GM21619 (cell line): Measurements from ENCODE around the gene FBXO8.
"Not testable (repeated sequence)": the region's sequence is repeated elsewhere in the genome, so short reads cannot be mapped to it uniquely, and the experiment has no call there.

Experiments
- ATAC-seq: cut with Tn5 transposase; IDR thresholded peaks from one replicate; pipeline ENCODE4 v1.9.1; 2021; ENCODE audit not compliant: unreplicated experiment

FBXO8 gene, protein sequence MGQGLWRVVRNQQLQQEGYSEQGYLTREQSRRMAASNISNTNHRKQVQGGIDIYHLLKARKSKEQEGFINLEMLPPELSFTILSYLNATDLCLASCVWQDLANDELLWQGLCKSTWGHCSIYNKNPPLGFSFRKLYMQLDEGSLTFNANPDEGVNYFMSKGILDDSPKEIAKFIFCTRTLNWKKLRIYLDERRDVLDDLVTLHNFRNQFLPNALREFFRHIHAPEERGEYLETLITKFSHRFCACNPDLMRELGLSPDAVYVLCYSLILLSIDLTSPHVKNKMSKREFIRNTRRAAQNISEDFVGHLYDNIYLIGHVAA

DNA sequence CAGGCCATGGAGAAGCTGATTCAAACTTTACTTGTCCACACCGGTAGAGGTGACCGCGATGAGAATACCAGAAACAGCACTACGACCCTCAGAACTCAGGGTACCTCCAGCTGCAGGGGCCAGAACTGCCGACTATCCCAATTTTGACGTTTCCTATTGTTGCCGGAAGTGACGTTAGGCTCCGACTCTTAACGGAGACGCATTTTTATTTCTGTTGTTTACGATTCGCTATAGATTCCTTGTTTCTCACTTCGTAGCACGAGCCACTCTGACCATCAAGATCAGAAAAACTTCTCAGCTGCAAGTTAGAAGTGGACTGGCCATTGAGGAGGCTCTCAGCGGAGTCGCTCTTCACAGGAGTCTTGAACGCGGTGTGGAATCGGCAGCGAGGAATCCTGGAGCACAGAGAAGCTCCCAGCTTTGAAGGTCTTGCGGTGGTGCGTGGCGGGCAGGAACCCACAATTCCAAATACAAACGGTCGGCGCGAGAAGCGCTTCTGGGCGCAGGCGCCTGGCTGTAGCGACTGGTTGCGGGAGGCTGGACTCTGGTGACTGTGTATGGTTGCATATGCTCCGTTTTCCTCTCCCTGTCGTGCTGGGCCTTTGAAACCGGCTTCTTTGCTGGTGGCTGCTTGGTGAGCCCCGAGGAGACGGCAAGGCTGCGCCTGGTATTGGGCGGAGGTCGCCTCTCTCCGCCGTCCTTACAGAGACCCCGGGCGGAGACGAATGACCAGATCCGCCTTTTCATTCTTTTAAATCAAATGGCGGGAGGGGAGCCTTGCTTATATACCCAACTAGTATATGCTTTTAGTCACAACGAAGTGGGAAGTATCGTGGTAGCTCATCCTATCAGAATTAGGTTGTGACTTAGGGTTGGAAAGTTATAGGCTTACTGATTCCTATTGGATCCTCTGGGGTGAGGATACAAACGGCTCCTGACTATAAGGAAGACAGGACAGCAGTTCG lies at the start of gene FBXO8, which contains the start of gene CEP44:
Gene FBXO8 (minus strand): TSS at position 161 of the 965 bp plus-strand sequence. CDS start 20,575 bp downstream, outside the sequence.
Gene CEP44 (plus strand): TSS at position 405 of the 965 bp plus-strand sequence. CDS start 15,211 bp downstream, outside the sequence.
- peak; percentile 60 for ATAC-seq

DNA sequence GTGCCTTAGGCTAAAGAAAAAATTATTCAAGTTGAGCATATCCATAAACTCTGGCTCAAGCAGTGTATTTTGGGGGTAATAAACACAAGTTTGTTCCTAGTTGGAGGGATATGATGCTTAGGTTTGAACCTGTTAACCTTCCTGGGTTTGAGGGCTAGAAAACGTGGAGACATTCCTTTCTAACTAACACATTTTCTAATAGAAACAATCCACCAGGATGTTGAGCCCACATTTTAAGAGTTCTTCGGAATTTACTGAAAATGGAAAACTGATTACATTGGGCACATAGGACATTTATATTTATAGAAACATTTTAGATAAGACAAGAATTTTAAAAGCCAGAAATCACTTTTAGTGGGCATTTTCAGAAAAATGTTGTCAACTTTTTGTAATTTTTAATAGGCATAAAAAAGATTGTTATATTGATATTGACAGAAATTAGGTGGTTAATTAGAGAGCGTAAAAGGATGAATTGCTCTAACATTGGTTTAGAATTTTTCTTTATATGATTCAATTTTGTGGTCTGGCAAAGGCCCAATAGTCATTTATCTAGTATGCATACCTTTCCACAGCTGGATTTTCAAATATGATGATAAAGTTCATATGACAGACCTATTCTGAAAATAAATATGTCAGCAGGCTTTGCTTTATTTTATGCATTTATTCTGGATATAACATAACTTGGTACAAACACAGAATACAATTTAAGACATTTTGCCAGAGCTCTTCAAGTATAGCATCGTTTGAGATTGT lies 49.5 kb upstream of the FBXO8 start:
- no peak for ATAC-seq

DNA sequence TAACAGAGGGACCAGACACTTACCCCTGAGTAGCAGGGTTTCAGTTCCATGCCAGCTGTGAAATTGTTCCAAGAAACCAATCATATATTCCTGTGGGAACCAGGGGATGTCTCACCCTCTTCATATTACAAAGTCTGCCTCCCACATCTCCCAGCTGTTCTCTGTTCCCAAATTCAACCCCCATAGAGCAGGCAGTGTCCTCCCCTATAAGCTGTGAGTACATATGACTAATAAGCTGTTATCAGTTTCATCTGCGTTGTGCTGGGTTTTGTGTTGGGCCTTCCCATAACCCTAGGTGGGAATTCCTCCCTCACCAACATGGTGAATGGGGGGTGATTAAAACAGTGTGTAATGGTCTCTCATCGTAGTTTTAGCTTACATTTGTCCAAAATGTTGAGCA lies 41.3 kb upstream of the FBXO8 start:
- no peak for ATAC-seq

DNA sequence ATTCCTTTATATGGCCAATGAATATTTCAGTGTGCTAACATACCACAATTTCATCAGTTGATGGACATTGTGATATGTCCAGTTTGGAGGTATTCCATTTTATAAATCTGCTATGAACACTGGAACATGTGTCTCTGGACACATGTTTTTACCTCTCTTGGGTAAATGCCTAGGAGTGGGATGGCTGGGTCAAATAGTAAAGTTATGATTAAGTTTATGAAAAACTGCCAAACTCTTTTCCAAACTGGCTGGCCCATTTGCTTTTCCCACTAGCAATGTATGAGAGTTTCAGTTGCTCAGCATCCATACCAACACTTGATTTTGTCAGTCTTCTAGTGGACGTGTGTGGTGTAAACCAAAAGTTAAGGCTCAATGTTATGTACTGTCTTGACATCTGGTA lies 40.8 kb upstream of the FBXO8 start:
- no peak for ATAC-seq

DNA sequence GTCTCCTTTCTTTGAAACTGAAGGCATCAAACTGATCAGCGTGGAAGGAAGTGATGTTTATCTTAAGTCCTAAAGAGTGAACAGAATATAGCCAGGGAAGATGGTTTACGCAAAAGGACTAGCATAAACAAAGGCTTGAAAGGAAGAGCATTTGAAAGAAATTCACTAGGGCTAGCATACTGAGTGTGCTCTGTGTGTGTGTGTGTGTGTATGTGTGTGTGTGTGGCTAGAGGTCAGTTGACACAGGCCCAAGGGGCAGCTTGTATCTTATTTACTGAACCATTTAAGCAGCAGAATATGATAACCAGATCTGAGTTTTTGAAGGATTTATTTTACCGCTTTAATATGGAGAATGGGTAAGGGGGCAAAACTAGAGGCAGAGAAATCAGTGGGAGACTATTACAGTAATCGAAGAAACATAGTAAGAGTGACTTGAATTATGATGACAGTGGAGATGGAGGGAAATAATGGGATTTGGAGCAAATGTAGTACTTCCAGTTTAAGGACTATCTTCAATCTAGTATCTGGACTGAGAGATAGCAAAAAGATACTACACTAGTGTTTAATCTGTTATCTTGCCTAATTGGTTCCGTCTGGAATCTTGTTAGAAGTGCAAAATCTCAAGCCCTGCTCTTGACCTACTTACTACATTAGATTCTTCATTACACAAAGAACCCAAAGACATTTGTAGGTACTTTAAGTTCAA lies 37.2 kb upstream of the FBXO8 start:
- no peak for ATAC-seq

DNA sequence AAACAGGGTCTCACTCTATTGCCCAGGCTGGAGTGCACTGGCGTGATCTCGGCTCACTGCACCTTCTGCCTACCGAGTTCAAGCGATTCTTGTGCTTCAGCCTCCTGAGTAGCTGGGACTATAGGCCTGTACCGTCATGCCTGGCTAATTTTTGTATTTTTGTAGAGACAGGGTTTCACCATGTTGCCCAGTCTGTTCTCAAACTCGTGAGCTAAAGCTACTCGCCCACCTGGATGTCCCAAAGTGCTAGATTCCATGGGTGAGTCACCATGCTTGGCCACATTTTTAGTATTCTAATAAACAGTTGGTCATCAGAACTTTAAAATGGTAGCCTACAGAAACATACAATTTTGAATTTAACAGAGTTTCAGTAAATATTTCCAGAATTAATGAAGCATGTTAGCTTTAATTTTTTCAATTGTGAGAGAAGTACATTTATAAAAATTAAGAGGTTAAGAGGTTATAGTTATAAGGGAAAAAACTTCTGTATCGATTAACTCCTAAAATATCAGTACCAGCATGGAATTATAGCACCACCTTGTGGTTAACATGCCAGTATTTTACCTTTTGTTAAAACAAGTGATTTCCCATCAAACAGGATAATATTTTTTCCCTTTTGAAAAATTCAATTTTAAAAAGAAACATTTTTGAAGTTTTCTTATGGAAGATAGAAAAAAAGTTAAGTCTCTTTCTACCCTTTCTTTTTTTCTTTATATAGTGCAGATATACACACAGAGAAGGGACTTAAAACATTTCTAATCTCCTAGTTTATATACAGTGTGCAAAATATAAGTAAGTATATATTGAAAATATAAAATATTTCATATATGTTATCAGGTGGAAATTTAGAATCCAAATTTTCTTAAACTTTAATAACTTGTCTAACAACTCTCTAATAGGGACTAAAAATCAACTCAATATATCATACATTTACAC lies 35.6 kb upstream of the FBXO8 start:
- peak; percentile 41 for ATAC-seq

DNA sequence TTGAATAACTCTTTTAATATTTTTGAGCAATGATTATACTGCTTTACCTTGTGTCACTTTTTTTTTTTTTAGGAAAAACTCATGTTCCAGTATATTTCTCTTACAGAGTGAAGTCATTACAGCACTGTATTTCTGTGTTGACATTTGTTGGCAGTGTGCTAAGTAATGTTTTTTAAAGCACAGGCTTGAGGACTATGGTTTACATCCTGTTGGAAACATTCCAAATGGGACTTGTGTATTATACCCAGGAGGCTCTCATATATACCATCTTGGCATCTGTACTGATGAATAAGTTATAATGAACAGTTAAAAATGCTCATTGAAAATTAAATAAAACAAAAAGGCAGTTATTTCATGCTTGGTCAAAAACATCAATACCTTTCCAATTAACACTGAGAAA lies 34.1 kb upstream of the FBXO8 start:
- ATAC-seq = no peak

DNA sequence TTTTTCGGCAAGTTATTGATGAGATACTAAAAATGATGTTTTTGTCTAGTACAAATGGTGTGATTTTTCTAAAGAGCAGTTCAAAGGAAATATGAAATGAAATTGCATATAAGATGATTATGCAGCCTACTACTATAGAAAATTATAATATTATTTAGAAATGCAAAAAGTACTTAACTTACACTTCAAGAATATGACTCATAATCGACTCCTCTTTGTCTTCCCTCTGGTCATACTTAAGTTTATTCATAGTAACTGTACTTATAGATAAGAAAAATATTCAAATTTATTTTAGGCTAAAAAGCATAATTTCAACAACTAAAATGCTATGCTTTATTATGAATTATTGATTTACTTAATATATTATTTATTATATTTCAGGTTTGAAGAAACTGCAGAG lies 33.5 kb upstream of the FBXO8 start:
- ATAC-seq = no peak

DNA sequence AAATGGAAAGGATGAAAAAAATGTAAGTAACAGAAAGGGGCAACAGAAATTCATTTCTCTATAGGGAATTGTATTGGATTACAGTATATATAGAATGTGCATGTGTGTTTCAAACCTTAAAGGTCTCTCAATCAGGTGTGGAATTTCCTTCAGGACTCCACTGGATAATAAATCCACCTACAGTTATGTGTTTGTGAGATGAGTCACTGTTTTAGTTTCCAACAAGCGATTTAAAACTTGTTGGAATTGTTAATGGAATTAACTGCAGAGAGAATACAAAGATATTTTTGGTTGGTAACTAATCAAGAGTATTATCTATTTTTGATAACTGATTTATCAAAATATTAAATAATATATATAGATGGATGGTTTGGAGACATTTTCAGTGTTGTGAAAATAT lies 33.1 kb upstream of the FBXO8 start:
- ATAC-seq = no peak

DNA sequence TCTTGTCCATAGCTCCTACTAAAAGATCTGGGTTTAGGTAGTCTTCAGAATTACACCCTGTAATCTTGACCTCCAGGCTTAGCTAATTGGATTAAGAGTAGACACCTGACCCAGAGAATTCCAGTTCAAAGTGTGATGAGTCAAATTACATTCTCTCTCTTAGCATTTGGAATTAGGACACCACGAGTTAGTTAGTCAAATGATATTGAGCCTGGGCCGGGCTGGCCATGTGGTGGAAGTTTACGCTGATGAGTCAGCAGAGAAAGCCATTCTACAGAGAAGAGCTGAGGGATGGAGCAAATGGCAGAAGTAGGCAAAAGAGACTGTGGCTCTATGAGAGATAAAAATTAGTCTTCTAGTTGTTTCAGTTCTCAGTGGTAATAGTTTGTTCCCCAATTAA lies 31.3 kb upstream of the FBXO8 start:
- ATAC-seq = no peak

DNA sequence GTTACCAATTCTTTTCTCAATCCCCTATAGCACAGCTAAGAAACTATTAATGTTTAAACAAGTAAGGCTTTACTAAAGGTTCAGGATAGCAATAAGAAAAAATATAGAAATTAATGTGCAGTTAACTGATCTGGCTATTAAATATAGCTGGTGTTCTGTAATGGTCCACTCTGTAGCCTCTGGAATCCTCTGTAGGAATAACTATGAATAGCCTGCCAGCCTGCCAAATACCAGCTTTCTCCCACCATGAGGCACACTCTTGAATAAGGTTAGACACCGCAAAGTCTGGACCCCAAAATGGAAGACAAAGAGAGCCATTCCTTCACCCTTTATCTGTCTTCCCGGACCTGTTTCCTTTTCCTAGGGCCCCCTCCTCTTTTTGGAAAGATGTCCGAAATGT lies 30.8 kb upstream of the FBXO8 start:
- ATAC-seq = no peak

DNA sequence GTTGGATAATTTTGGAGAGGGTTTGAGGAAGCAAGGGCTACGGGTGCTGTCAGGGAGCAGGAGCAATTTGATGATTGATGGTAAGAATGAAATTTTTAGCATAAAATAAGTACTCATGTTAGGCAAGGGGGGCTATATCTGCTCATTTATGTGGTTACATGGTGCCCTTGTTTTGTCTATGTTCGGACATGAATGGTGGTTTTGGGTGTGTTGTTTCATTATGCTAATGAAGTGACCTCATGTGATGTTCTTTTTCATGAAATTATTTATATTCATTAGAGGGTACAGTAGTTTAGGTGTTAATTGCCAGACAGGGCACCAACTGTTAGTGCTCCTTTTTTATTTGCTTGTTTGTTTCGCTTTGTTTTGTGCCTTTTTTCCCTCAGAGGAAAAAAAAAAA lies 29.5 kb upstream of the FBXO8 start:
- ATAC-seq = no peak

DNA sequence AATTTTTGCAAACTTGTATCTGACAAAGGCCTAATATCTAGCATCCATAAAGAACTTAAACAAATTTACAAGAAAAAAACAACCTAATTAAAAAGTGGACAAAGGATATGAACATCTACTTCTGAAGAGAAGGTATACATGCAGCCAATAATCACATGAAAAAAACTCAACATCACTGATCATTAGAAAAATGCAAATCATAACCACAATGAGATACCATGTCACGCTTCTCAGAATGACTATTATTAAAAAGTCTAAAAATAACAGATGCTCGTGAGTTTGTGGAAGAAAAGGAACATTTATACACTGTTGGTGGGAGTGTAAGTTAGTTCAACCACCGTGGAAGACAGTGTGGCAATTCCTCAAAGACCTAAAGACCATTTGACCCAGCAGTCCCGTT lies 24.2 kb upstream of the FBXO8 start:
- ATAC-seq = no peak

DNA sequence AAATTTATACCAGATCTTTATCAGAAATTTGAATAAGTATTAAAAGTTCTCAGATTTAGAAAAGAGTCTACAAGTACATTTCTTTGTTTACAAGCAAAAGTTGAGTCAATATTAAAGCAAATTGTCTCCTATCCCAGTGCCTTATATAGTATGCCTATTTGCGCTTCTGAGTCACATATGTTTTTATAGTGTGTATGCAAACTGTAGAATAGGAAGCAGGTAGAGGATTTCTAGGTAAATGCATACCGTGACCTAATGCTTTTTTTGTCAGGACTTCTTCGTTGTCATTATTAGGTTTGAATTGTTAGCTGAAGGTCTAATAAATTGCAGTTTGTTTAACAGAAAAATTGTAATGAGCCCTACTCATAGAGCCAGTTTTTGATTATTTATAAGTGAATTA lies 22.5 kb upstream of the FBXO8 start:
- ATAC-seq = no peak

DNA sequence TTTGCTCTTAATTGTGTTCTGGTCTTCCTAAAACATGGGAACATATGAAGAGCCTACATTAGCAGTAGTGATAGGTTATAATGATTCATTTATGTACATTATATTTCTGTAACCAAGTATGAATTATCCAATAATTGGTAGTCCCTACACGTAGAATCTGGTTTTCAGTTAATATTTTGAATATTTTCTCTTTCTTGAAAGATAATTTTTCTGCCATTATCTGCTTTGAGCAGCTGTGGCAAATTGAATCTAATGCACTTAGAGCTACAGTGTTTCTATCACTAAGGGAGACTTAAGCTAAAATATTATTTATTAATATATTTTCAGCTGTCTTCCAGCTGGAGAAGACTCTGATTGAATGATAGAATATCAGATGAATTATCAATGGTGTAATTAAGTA lies 21.2 kb upstream of the FBXO8 start:
- ATAC-seq = no peak

DNA sequence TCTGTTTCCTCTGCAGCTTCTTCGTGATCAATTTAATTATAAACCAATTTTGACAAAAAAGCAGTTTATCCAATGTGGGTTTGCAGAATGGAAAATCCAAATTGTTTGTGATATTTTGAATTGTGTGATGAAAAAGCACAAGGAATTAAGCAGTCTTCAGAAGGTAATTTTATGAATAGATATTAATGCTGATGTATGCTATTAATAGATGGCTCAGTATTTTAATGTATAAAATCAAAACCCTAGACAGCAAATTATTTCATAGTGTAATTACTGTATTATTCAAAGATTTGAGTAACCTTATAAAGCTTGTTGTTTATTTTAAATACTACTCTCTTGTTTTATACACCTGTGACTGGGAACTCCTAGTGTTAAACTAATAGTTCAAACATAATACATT lies 20.2 kb upstream of the FBXO8 start:
- ATAC-seq = no peak

DNA sequence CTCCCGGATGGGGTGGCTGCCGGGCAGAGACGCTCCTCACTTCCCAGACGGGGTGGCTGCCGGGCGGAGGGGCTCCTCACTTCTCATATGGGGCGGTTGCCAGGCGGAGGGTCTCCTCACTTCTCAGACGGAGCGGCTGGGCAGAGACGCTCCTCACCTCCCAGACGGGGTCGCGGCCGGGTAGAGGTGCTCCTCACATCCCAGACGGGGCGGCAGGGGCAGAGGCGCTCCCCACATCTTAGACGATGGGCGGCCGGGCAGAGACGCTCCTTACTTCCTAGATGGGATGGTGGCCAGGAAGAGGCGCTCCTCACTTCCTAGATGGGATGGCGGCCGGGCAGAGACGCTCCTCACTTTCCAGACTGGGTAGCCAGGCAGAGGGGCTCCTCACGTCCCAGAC lies 11.7 kb upstream of the FBXO8 start:
- not testable (repeated sequence) for ATAC-seq

DNA sequence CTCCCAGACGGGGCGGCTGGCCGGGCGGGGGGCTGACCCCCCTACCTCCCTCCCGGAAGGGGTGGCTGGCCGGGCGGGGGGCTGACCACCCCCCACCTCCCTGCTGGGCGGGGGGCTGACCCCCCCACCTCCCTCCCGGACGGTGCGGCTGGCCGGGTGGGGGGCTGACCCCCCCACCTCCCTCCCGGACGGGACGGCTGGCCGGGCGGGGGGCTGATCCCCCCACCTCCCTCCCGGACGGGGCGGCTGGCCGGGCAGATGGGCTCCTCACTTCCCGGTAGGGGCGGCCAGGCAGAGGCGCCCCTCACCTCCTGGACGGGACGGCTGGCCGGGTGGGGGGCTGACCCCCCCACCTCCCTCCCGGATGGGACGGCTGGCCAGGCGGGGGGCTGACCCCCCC lies 11.2 kb upstream of the FBXO8 start:
- ATAC-seq = not testable (repeated sequence)

DNA sequence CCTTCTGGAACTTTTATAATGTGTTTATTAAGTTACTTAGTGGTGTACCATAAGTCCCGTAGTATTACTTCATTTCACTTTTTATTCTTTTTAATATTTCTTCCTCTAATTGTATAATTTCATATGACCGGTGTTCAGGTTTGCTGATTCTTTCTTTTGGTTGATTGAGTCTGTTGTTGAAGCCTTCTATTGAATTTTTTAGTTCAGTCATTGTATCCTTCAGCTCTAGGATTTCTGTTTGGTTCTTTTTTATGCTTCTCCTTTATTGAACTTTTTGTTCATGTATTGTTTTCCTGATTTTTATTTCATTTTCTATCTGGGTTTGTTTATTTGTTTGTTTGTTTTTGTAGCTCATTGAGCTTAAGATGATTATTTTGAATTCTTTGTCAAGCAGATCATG lies 9.0 kb upstream of the FBXO8 start:
- ATAC-seq = no peak

DNA sequence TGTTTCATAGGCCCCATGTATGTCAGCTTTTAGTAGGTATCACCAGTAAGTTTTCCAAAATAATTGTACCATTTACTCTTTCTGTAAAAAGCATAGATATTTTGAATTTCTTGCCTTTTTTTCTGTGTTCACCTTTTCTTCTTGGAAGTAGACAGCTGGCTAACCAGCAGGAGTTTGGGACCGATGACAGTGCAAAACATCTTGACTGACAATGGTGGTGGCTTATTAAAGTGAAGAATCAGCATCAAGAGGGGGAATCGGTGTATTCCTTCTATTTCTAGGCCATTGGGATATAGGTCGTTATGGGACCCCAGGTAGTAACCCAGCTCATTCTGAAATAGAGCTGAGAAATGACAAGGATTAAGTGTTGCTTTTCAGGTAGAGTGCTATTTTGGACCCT lies 3.4 kb upstream of the FBXO8 start:
- no peak for ATAC-seq
